Fibroblast of lung (primary cell): ENCODE data around the gene TEDDM1. TPM values are rescaled to one million over a fixed set of nuclear protein-coding genes. Genes with fewer than 3 reads are reported as not detected.

ENCODE experiments used
- DNase-seq, 2 donors: peaks; one replicate each; pipeline versions ENCODE4 v3.0.0 to v3.0.0-alpha.2; 2010; ENCODE audit warnings: low read depth in 2 of 2
- H2AFZ ChIP-seq: 2 replicates; pipeline ENCODE4 v1.5.1; 2012; ENCODE audit warnings: low read length, control low read depth, inconsistent platforms
- H3K27ac ChIP-seq: 2 replicates; pipeline ENCODE4 v1.5.1; 2011; ENCODE audit warnings: low read length, control low read depth; ENCODE audit not compliant: insufficient read depth
- H3K27me3 ChIP-seq: 2 replicates; pipeline ENCODE4 v1.5.1; 2011; ENCODE audit warnings: mild to moderate bottlenecking, low read length; ENCODE audit not compliant: control insufficient read depth, insufficient read depth
- H3K36me3 ChIP-seq: 2 replicates; pipeline ENCODE4 v1.5.1; 2011; ENCODE audit warnings: low read length; ENCODE audit not compliant: control insufficient read depth, insufficient read depth
- H3K4me1 ChIP-seq: 2 replicates; pipeline ENCODE4 v1.5.1; 2011; ENCODE audit warnings: low read length; ENCODE audit not compliant: control insufficient read depth, insufficient read depth; ENCODE audit errors: extremely low read depth
- H3K4me2 ChIP-seq: 2 replicates; pipeline ENCODE4 v1.5.1; 2011; ENCODE audit warnings: low read length, control low read depth; ENCODE audit not compliant: insufficient read depth; ENCODE audit errors: extremely low read depth
- H3K4me3 ChIP-seq, 4 experiments: fragments of 200-600 bp in 1 of 4; sonication (generic) in 1 of 4; replicated peaks in 1 of 4; 2 replicates each; pipeline ENCODE4 v1.5.1; 2011 to 2016; ENCODE audit warnings: low read length in 4 of 4, low read depth in 3 of 4, mild to moderate bottlenecking in 3 of 4, control low read depth in 2 of 4, inconsistent platforms in 1 of 4, mixed read lengths in 1 of 4; ENCODE audit not compliant: insufficient read depth in 1 of 4; ENCODE audit errors: control extremely low read depth in 1 of 4
- H3K79me2 ChIP-seq: 2 replicates; pipeline ENCODE4 v1.5.1; 2012; ENCODE audit warnings: mild to moderate bottlenecking, low read length, inconsistent platforms; ENCODE audit not compliant: control insufficient read depth, insufficient read depth
- H3K9ac ChIP-seq: 2 replicates; pipeline ENCODE4 v1.5.1; 2011; ENCODE audit warnings: mild to moderate bottlenecking, low read length, control low read depth; ENCODE audit not compliant: insufficient read depth
- H3K9me3 ChIP-seq: 2 replicates; pipeline ENCODE4 v1.5.1; 2012; ENCODE audit warnings: low read depth, low read length; ENCODE audit not compliant: control insufficient read depth, insufficient read depth
- H4K20me1 ChIP-seq: 2 replicates; pipeline ENCODE4 v1.5.1; 2011; ENCODE audit warnings: low read length; ENCODE audit not compliant: control insufficient read depth, insufficient read depth; ENCODE audit errors: extremely low read depth
- EZH2 ChIP-seq: IDR thresholded peaks from 2 replicates; pipeline ENCODE4 v1.5.1; 2012; ENCODE audit warnings: low read length, control low read depth, mild to moderate bottlenecking; ENCODE audit errors: missing control alignments
- polyA plus RNA-seq, 2 donors: library from polyadenylated mRNA; depleted of rRNA in 1 of 2; stranded (reverse) in 1 of 2; unstranded in 1 of 2; fragments of >200 nt; gene quantifications; 2 replicates each; pipeline ENCODE4 v1.2.1, GENCODE V29; 2011 to 2012; ENCODE audit warnings: missing spikeins in 1 of 2
- total RNA-seq: library from RNA; depleted of rRNA; stranded (reverse); fragments of >200 nt; gene quantifications from 2 replicates; pipeline ENCODE4 v1.2.1, GENCODE V29; 2014
- TF ChIP-seq, protein P1 (sequence below), 2 donors: IDR thresholded peaks in 1 of 2; conservative IDR thresholded peaks in 1 of 2; 1 replicate in 1 of 2; 2 replicates in 1 of 2; pipeline ENCODE4 v1.5.1; 2011 to 2012; ENCODE audit warnings: low read length in 2 of 2, control low read depth in 1 of 2, inconsistent platforms in 1 of 2, low read depth in 1 of 2, mild to moderate bottlenecking in 1 of 2

Gene TEDDM1
- total and polyA plus RNA-seq, 2 donors (not counting 1 experiment from before 2014, with no cell fraction given): not detected

DNA sequence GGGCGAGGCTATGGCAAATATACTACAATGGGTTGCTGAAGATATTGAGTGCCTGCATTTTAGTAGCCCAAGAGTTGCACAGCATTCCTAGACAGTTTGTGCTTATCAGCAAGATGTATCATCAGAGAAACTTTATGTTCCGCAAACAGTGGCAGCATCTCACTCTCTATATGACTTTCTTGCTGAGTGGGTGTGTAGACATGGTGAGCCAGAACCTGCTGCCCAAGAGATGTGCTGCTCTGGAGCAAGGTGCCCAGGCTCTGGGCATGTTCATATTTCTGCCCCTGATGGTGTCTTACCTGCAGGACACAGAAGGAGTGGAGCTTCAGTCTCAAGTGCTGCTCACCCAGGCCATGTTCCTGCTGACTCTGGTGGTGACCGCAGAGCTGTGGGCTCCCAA is 41.3 kb upstream of the TEDDM1 start:
- Histone ChIP-seq H3K9me3 (no peaks in the 10 kb centered on the region), H3K4me3 (no peak overlapping the region), H3K79me2 (no peaks in the 10 kb centered on the region), H3K4me1 (no peaks in the 10 kb centered on the region), H3K36me3 (no peaks in the 10 kb centered on the region), H3K27me3 (no peaks in the 10 kb centered on the region), H3K9ac (no peak overlapping the region), H2AFZ (no peak overlapping the region), H3K27ac (no peak overlapping the region), H3K4me2 (no peak overlapping the region), H4K20me1 (no peaks in the 10 kb centered on the region)
- TF ChIP-seq, protein P1, sequence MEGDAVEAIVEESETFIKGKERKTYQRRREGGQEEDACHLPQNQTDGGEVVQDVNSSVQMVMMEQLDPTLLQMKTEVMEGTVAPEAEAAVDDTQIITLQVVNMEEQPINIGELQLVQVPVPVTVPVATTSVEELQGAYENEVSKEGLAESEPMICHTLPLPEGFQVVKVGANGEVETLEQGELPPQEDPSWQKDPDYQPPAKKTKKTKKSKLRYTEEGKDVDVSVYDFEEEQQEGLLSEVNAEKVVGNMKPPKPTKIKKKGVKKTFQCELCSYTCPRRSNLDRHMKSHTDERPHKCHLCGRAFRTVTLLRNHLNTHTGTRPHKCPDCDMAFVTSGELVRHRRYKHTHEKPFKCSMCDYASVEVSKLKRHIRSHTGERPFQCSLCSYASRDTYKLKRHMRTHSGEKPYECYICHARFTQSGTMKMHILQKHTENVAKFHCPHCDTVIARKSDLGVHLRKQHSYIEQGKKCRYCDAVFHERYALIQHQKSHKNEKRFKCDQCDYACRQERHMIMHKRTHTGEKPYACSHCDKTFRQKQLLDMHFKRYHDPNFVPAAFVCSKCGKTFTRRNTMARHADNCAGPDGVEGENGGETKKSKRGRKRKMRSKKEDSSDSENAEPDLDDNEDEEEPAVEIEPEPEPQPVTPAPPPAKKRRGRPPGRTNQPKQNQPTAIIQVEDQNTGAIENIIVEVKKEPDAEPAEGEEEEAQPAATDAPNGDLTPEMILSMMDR (conservative IDR thresholded peaks at IDR 0.05 in 1 of 2, IDR thresholded peaks at IDR 0.05 in 1 of 2; ENCODE audit: low read depth in 1 of 2, low read length in 2 of 2): no peak
- no peak for TF ChIP-seq EZH2
- DNase-seq: no peak

DNA sequence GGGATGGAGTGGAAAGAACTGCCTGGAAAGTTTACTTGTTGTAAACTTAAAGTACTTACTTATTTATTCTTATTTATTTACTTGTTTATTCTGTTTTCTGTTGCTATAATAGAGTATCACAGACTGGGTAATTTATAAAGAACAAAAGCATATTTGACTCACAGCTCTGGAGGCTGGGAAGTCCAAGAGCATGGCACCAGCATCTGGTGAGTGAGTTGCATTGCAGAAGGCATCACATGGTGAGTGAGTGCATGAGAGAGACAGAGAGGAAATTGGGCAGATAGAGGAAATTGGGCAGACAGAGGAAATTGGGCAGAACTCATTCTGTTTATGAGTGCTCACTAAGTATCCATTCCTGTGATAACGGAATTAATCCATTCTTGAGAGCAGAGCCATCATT is 37.9 kb upstream of the TEDDM1 start:
- Histone ChIP-seq H3K4me3 (no peak overlapping the region), H3K79me2 (no peaks in the 10 kb centered on the region), H3K27ac (no peak overlapping the region), H3K9ac (no peak overlapping the region), H4K20me1 (no peaks in the 10 kb centered on the region), H3K36me3 (no peaks in the 10 kb centered on the region), H3K9me3 (no peaks in the 10 kb centered on the region), H3K4me1 (no peaks in the 10 kb centered on the region), H2AFZ (no peak overlapping the region), H3K27me3 (no peaks in the 10 kb centered on the region), H3K4me2 (no peak overlapping the region)
- TF ChIP-seq EZH2: no peak
- TF ChIP-seq, protein P1 (conservative IDR thresholded peaks at IDR 0.05 in 1 of 2, IDR thresholded peaks at IDR 0.05 in 1 of 2; ENCODE audit: low read depth in 1 of 2, low read length in 2 of 2): no peak
- DNase-seq: no peak

DNA sequence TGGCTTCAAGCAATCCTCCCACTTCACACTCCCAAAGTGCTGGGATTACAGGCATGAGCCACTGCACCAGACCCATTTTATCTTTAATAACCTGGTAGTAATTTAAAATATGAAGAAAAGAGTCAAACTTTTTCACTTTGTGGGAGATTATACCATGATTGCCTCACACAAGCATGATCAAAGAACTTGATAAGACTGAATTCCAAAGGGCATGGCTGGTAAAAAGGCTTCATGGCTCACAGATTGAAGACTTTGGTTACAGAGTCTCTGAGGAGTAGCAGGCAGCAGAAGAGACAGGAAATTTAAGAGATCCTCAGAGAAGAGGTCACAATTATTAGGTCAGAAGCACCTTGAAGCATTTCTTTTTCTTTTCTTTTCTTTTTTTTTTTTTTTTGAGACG is 33.1 kb upstream of the TEDDM1 start:
- Histone ChIP-seq H3K4me3 (no peak overlapping the region), H3K4me2 (no peak overlapping the region), H3K9ac (no peak overlapping the region), H4K20me1 (no peaks in the 10 kb centered on the region), H3K36me3 (no peaks in the 10 kb centered on the region), H3K27ac (no peak overlapping the region), H3K27me3 (no peaks in the 10 kb centered on the region), H3K79me2 (no peaks in the 10 kb centered on the region), H3K4me1 (no peaks in the 10 kb centered on the region), H3K9me3 (no peaks in the 10 kb centered on the region), H2AFZ (no peak overlapping the region)
- no peak for TF ChIP-seq EZH2
- TF ChIP-seq, protein P1 (conservative IDR thresholded peaks at IDR 0.05 in 1 of 2, IDR thresholded peaks at IDR 0.05 in 1 of 2; ENCODE audit: low read depth in 1 of 2, low read length in 2 of 2): no peak
- DNase-seq: no peak
